ENCODE measurements around the gene RNF207.

Gene RNF207

DNA sequence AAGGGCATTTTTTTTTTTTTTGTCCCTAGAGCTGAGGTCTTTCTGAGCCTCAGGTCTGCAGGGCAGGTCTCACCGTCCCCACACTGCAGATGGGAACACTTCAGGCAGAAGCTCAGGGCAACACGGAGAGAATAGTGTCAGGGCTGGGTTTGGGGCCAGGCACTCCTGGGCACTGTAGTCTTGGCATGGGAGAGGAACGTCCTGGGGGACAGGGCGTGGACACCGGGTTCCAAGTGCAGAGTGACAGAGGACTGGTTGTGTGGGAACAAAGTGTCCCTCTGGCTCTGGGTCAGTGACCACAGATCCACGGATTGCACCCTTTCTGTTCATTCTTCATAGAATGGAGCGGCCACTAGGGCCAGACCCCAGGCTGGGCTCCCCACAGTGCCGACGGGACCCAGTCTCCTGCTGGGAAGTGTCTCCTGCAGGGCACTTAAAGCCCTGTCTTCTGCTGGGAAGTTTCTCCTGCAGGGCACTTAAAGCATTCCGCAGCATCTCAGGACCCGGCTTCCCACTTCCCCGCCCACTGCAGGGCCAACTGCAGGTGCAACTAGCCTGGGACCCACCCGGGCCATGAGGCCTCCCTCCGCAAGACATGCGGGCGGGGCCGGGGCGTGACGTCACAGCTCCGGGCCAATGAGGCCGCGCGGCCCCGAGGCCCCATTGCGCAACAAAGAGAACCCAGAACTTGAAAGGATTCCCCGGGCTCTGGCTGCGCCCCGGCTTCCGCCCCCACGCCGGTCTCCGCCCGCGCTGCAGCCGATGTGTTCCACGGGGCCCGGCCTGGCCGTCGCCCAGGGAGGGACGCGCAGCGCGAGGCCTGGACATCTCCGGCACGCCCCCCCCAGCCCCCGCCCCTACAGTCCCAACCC is 53.8 kb downstream of the RNF207 start:
- DNase-seq (ENCODE audit: low read depth) = peak; percentile 91
- TF ChIP-seq, protein P1, sequence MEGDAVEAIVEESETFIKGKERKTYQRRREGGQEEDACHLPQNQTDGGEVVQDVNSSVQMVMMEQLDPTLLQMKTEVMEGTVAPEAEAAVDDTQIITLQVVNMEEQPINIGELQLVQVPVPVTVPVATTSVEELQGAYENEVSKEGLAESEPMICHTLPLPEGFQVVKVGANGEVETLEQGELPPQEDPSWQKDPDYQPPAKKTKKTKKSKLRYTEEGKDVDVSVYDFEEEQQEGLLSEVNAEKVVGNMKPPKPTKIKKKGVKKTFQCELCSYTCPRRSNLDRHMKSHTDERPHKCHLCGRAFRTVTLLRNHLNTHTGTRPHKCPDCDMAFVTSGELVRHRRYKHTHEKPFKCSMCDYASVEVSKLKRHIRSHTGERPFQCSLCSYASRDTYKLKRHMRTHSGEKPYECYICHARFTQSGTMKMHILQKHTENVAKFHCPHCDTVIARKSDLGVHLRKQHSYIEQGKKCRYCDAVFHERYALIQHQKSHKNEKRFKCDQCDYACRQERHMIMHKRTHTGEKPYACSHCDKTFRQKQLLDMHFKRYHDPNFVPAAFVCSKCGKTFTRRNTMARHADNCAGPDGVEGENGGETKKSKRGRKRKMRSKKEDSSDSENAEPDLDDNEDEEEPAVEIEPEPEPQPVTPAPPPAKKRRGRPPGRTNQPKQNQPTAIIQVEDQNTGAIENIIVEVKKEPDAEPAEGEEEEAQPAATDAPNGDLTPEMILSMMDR (IDR thresholded peaks at IDR 0.05; ENCODE audit: insufficient read depth, low read depth, low read length, missing control alignments) = no peak
- peak overlapping the region; percentile 56 for H3K4me3 ChIP-seq (ENCODE audit: low read length)

- H3K4me3 ChIP-seq (ENCODE audit: low read length) = peak overlapping the region; percentile 56
- TF ChIP-seq, protein P1 (IDR thresholded peaks at IDR 0.05; ENCODE audit: insufficient read depth, low read depth, low read length, missing control alignments) = no peak
- DNase-seq (ENCODE audit: low read depth) = no peak
Measured at GRCh38 chr1:6260433-6260934, 54.6 kb downstream of the RNF207 start.

DNA sequence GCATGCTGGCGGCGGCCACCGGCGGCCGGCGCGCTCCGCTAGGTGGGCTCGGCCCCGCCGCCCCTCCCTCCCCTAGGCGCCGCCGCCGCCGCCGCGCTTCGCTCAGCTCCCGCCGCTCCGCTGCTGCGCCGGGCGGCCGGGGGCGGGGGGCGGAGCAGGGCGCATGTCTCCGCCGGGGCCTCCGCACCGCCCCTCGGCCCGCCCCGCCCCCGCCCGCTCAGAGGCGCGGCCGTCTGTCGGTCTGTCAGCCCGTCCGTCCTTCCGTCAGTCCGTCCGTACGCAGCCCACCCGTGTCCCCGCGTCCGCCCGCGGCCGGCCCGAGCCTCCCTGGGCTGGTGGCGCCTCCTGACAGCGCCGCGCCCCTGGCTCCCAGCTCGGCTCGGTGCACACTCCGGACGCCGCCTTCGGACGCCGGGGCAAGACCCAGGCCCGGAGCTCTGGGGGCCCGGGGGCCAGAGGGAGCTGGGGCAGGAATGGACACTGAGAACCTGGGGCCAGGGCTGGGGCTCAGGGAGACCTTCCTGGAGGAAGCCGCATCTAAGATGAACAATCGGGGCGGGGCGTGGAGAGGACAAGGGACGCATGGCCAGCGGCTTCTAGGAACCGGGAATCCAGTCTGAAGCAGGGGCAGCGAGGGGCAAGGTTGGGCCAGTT is 55.2 kb downstream of the RNF207 start, which contains the start of gene GPR153:
Gene GPR153, minus strand, starts transcription at position 138 of the 654 bp plus-strand sequence. CDS start 6,193 bp downstream, outside the sequence.
- DNase-seq (ENCODE audit: low read depth) = peak; percentile 72
- peak within 1 kb of the TSS; percentile 56 for H3K4me3 ChIP-seq (ENCODE audit: low read length)
- TF ChIP-seq, protein P1 (IDR thresholded peaks at IDR 0.05; ENCODE audit: insufficient read depth, low read depth, low read length, missing control alignments) = no peak

- DNase-seq (ENCODE audit: low read depth) = no peak
- TF ChIP-seq, protein P1 (IDR thresholded peaks at IDR 0.05; ENCODE audit: insufficient read depth, low read depth, low read length, missing control alignments) = no peak
- H3K4me3 ChIP-seq (ENCODE audit: low read length) = no peak overlapping the region
Measured at GRCh38 chr1:6261615-6261995, 55.7 kb downstream of the RNF207 start.

DNA sequence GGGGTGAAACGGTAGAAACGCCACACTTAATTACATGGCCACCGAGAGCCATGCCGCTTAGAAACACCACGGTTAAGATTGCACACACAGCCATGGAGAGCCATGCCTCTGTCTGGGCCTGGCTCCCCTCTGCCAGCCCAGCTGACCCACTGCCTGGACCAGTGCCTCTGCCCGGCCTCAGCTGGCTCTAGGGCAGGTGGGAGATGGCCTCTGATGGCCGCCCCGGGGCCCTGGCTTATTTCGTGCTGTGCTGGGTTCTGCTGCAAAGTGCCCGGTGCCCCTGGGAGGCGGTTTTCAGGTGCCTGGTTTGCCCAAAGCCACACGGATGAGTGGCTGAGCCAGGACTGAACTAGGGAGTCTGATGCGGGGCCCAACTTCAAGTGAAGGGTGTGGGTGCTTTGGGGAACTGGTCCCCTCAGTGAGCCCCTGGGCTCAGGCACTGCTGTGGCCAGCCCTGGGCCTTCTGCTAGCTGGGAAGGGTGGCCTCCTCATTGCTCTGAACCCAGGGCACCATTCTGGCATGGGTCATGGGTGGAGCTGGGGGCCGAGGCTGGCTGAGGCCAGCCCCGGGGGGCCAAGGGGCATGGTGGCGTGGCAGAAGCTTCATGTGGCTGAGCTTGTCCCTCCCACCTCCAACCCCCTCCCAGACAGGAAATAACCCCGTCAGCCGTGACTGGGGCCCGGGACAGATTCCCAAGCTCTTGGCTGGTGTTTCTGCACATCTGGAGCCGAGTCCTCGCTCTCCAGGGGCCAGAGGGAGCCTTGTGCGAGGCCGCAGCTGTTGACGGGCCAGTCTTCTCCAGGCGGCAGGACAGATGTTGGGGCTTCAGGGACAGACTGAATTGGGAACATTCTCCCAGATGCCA is 56.9 kb downstream of the RNF207 start:
- TF ChIP-seq, protein P1 (IDR thresholded peaks at IDR 0.05; ENCODE audit: insufficient read depth, low read depth, low read length, missing control alignments) = no peak
- H3K4me3 ChIP-seq (ENCODE audit: low read length) = no peak overlapping the region

GRCh38 chr1:6263716-6264115 is 57.8 kb downstream of the RNF207 start:
- H3K4me3 ChIP-seq (ENCODE audit: low read length) = no peak overlapping the region
- no peak for DNase-seq (ENCODE audit: low read depth)
- TF ChIP-seq, protein P1 (IDR thresholded peaks at IDR 0.05; ENCODE audit: insufficient read depth, low read depth, low read length, missing control alignments) = no peak

More for the DNA sequence above, 56.9 kb downstream of the RNF207 start:
- no peak for DNase-seq (ENCODE audit: low read depth)
